Loucy (cell line): Measurements from ENCODE around the gene TDRD9.

Experiments
- H2AFZ ChIP-seq: fragments of 200-600 bp; sonication (generic); 2 replicates; pipeline ENCODE4 v1.6.0; 2016; ENCODE audit warnings: antibody characterized with exemption, mild to moderate bottlenecking, low read length, moderate library complexity
- H3F3A ChIP-seq: fragments of 200-600 bp; 2 replicates; pipeline ENCODE4 v1.6.0; 2016; ENCODE audit warnings: antibody characterized with exemption, low read depth, mild to moderate bottlenecking
- H3K27me3 ChIP-seq: fragments of 200-600 bp; sonication (generic); 2 replicates; pipeline ENCODE4 v1.6.1; 2014; ENCODE audit warnings: low read length, mild to moderate bottlenecking; ENCODE audit not compliant: insufficient read depth, poor library complexity, severe bottlenecking
- H3K36me3 ChIP-seq: fragments of 200-600 bp; sonication (generic); 2 replicates; pipeline ENCODE4 v1.6.1; 2016; ENCODE audit warnings: low read length; ENCODE audit not compliant: insufficient read depth
- H3K4me1 ChIP-seq: fragments of 200-600 bp; sonication (generic); 2 replicates; pipeline ENCODE4 v1.5.1; 2014; ENCODE audit warnings: low read length, mild to moderate bottlenecking; ENCODE audit not compliant: insufficient read depth, poor library complexity, severe bottlenecking
- H3K4me2 ChIP-seq: fragments of 200-600 bp; sonication (generic); 2 replicates; pipeline ENCODE4 v1.6.0; 2014; ENCODE audit warnings: antibody characterized with exemption, low read length, low read depth, mild to moderate bottlenecking; ENCODE audit not compliant: poor library complexity, severe bottlenecking
- H3K4me3 ChIP-seq: fragments of 200-600 bp; sonication (generic); 2 replicates; pipeline ENCODE4 v1.5.1; 2014; ENCODE audit warnings: low read length, mild to moderate bottlenecking, mixed read lengths; ENCODE audit not compliant: poor library complexity, severe bottlenecking
- H3K79me2 ChIP-seq: fragments of 200-600 bp; sonication (generic); 2 replicates; pipeline ENCODE4 v1.6.1; 2014; ENCODE audit warnings: low read length; ENCODE audit not compliant: insufficient read depth
- H3K9ac ChIP-seq: fragments of 200-600 bp; sonication (generic); 2 replicates; pipeline ENCODE4 v1.6.0; 2014; ENCODE audit warnings: mild to moderate bottlenecking, low read depth, low read length, moderate library complexity; ENCODE audit not compliant: poor library complexity, severe bottlenecking
- H3K9me2 ChIP-seq: fragments of 200-600 bp; sonication (generic); replicated peaks from 2 replicates; pipeline ENCODE4 v1.6.1; 2016; ENCODE audit warnings: low read depth, low read length, mixed read lengths
- H3K9me3 ChIP-seq: fragments of 200-600 bp; sonication (generic); 2 replicates; pipeline ENCODE4 v1.6.1; 2014; ENCODE audit warnings: mild to moderate bottlenecking, antibody characterized with exemption, low read length, low read depth; ENCODE audit not compliant: insufficient read depth
- H4K20me1 ChIP-seq: fragments of 200-600 bp; sonication (generic); 2 replicates; pipeline ENCODE4 v1.6.0; 2014; ENCODE audit warnings: antibody characterized with exemption, low read length, mild to moderate bottlenecking; ENCODE audit not compliant: insufficient read depth, poor library complexity, severe bottlenecking
- CTCF ChIP-seq: fragments of 200-600 bp; sonication (generic); conservative IDR thresholded peaks from 2 replicates; pipeline ENCODE4 v1.5.1; 2014; ENCODE audit warnings: mild to moderate bottlenecking, antibody characterized with exemption, low read length
- EZH2phosphoT487 ChIP-seq: fragments of 200-600 bp; IDR thresholded peaks from 2 replicates; pipeline ENCODE4 v1.6.1; 2018; ENCODE audit warnings: antibody characterized with exemption, mild to moderate bottlenecking, moderate library complexity, borderline replicate concordance

Gene TDRD9

GRCh38 chr14:103984196-103984595 is 55.9 kb downstream of the TDRD9 start:
- no peak overlapping the region for H3K4me2 ChIP-seq

GRCh38 chr14:103989034-103989433 is 60.8 kb downstream of the TDRD9 start:
- Histone ChIP-seq H3K27me3 (no peaks in the 10 kb centered on the region), H3K4me3 (no peak overlapping the region), H3F3A (no peaks in the 10 kb centered on the region), H3K4me1 (no peaks in the 10 kb centered on the region), H4K20me1 (no peaks in the 10 kb centered on the region), H3K9me2 (no peaks in the 10 kb centered on the region), H2AFZ (no peak overlapping the region), H3K79me2 (no peaks in the 10 kb centered on the region), H3K36me3 (no peaks in the 10 kb centered on the region), H3K4me2 (no peak overlapping the region), H3K9ac (no peak overlapping the region), H3K9me3 (peaks cover 14% of the 10 kb centered on the region; the same call in 1 of the 2 replicates)
- no peak for TF ChIP-seq EZH2phosphoT487
- no peak for TF ChIP-seq CTCF

More at GRCh38 chr14:103984196-103984595, 55.9 kb downstream of the TDRD9 start:
- Histone ChIP-seq H3K4me1 (no peaks in the 10 kb centered on the region), H3K9me3 (peaks cover 13% of the 10 kb centered on the region; the same call in 1 of the 2 replicates), H3K36me3 (no peaks in the 10 kb centered on the region), H3K9ac (no peak overlapping the region), H3K27me3 (no peaks in the 10 kb centered on the region), H3K79me2 (no peaks in the 10 kb centered on the region), H3F3A (no peaks in the 10 kb centered on the region), H3K4me3 (no peak overlapping the region), H3K9me2 (no peaks in the 10 kb centered on the region), H4K20me1 (no peaks in the 10 kb centered on the region), H2AFZ (no peak overlapping the region)
- TF ChIP-seq EZH2phosphoT487 (no peak), CTCF (no peak)

GRCh38 chr14:103989964-103990363 is 61.7 kb downstream of the TDRD9 start:
- no peaks in the 10 kb centered on the region for H3F3A ChIP-seq
- no peak for TF ChIP-seq CTCF
- no peak for TF ChIP-seq EZH2phosphoT487
- no peak overlapping the region for H3K9ac ChIP-seq

More at GRCh38 chr14:103989964-103990363, 61.7 kb downstream of the TDRD9 start:
- H3K27me3 ChIP-seq: no peaks in the 10 kb centered on the region
- no peaks in the 10 kb centered on the region for H3K36me3 ChIP-seq
- H3K4me3 ChIP-seq: no peak overlapping the region
- H3K79me2 ChIP-seq: no peaks in the 10 kb centered on the region
- no peak overlapping the region for H2AFZ ChIP-seq
- H3K9me2 ChIP-seq: no peaks in the 10 kb centered on the region
- H3K9me3 ChIP-seq: peaks cover 14% of the 10 kb centered on the region; the same call in 1 of the 2 replicates
- H3K4me1 ChIP-seq: no peaks in the 10 kb centered on the region
- H4K20me1 ChIP-seq: no peaks in the 10 kb centered on the region
- no peak overlapping the region for H3K4me2 ChIP-seq
